Measurements from ENCODE around the gene POLG.

Gene POLG

GRCh38 chr15:89308236-89308635, 26.4 kb downstream of the POLG start:
- no peak overlapping the region for H3K4me3 ChIP-seq (IDR thresholded peaks at IDR 0.05; ENCODE audit: insufficient read depth, low read depth, low read length)
- H3K4me2 ChIP-seq, result no peak overlapping the region
- H3K36me3 ChIP-seq (ENCODE audit: insufficient read depth), result no peaks in the 10 kb centered on the region
- H3K27me3 ChIP-seq (ENCODE audit: insufficient read depth, low read depth), result no peaks in the 10 kb centered on the region
- TF ChIP-seq CTCF (conservative IDR thresholded peaks at IDR 0.05; ENCODE audit: low read depth, low read length), result no peak
- H3K79me2 ChIP-seq (ENCODE audit: insufficient read depth, low read depth), result no peaks in the 10 kb centered on the region
- H3K27ac ChIP-seq, result no peak overlapping the region
- no peak overlapping the region for H2AFZ ChIP-seq (ENCODE audit: low read depth)
- no peaks in the 10 kb centered on the region for H4K20me1 ChIP-seq (ENCODE audit: insufficient read depth)
- no peak overlapping the region for H3K9ac ChIP-seq
- H3K4me1 ChIP-seq (ENCODE audit: low read depth, poor library complexity, severe bottlenecking), result no peaks in the 10 kb centered on the region

- Histone ChIP-seq H3K4me1 (ENCODE audit: low read depth, poor library complexity, severe bottlenecking) (no peaks in the 10 kb centered on the region), H3K4me2 (no peak overlapping the region), H3K27me3 (ENCODE audit: insufficient read depth, low read depth) (no peaks in the 10 kb centered on the region), H3K9ac (no peak overlapping the region), H3K79me2 (ENCODE audit: insufficient read depth, low read depth) (no peaks in the 10 kb centered on the region), H3K36me3 (ENCODE audit: insufficient read depth) (no peaks in the 10 kb centered on the region), H4K20me1 (ENCODE audit: insufficient read depth) (no peaks in the 10 kb centered on the region), H3K27ac (no peak overlapping the region), H3K4me3 (IDR thresholded peaks at IDR 0.05; ENCODE audit: insufficient read depth, low read depth, low read length) (no peak overlapping the region), H2AFZ (ENCODE audit: low read depth) (no peak overlapping the region)
- TF ChIP-seq CTCF (conservative IDR thresholded peaks at IDR 0.05; ENCODE audit: low read depth, low read length), result no peak
Measured at GRCh38 chr15:89307791-89308190, 26.8 kb downstream of the POLG start.

- Histone ChIP-seq H3K27ac (no peak overlapping the region), H3K27me3 (ENCODE audit: insufficient read depth, low read depth) (no peaks in the 10 kb centered on the region), H2AFZ (ENCODE audit: low read depth) (no peak overlapping the region), H3K79me2 (ENCODE audit: insufficient read depth, low read depth) (no peaks in the 10 kb centered on the region), H4K20me1 (ENCODE audit: insufficient read depth) (no peaks in the 10 kb centered on the region), H3K4me1 (ENCODE audit: low read depth, poor library complexity, severe bottlenecking) (no peaks in the 10 kb centered on the region), H3K4me3 (IDR thresholded peaks at IDR 0.05; ENCODE audit: insufficient read depth, low read depth, low read length) (no peak overlapping the region), H3K4me2 (no peak overlapping the region), H3K36me3 (ENCODE audit: insufficient read depth) (no peaks in the 10 kb centered on the region), H3K9ac (no peak overlapping the region)
- no peak for TF ChIP-seq CTCF (conservative IDR thresholded peaks at IDR 0.05; ENCODE audit: low read depth, low read length)
Measured at GRCh38 chr15:89307046-89307587, 27.5 kb downstream of the POLG start.

- Histone ChIP-seq H3K27me3 (ENCODE audit: insufficient read depth, low read depth) (no peaks in the 10 kb centered on the region), H3K4me2 (no peak overlapping the region), H3K9ac (no peak overlapping the region), H3K27ac (no peak overlapping the region), H3K79me2 (ENCODE audit: insufficient read depth, low read depth) (no peaks in the 10 kb centered on the region), H3K36me3 (ENCODE audit: insufficient read depth) (peaks cover 7% of the 10 kb centered on the region; the same call in 1 of the 2 replicates), H4K20me1 (ENCODE audit: insufficient read depth) (no peaks in the 10 kb centered on the region), H3K4me1 (ENCODE audit: low read depth, poor library complexity, severe bottlenecking) (no peaks in the 10 kb centered on the region), H2AFZ (ENCODE audit: low read depth) (no peak overlapping the region), H3K4me3 (IDR thresholded peaks at IDR 0.05; ENCODE audit: insufficient read depth, low read depth, low read length) (no peak overlapping the region)
- TF ChIP-seq CTCF (conservative IDR thresholded peaks at IDR 0.05; ENCODE audit: low read depth, low read length), result no peak
Measured at GRCh38 chr15:89305395-89305794, 29.2 kb downstream of the POLG start.
